ENCODE data around the gene EFNA4. TPM values are rescaled to one million over a fixed set of nuclear protein-coding genes. Genes with fewer than 3 reads are reported as not detected.
A peak's percentile ranks its signal among the peaks of the same experiment; 100 is the strongest.

Gene EFNA4
- total and polyA plus RNA-seq, 9 of the 15 experiments (the other 6 are each of a cell fraction or from before 2014, with no cell fraction given), result 0.68 to 7.4 (median 6.1) TPM

DNA sequence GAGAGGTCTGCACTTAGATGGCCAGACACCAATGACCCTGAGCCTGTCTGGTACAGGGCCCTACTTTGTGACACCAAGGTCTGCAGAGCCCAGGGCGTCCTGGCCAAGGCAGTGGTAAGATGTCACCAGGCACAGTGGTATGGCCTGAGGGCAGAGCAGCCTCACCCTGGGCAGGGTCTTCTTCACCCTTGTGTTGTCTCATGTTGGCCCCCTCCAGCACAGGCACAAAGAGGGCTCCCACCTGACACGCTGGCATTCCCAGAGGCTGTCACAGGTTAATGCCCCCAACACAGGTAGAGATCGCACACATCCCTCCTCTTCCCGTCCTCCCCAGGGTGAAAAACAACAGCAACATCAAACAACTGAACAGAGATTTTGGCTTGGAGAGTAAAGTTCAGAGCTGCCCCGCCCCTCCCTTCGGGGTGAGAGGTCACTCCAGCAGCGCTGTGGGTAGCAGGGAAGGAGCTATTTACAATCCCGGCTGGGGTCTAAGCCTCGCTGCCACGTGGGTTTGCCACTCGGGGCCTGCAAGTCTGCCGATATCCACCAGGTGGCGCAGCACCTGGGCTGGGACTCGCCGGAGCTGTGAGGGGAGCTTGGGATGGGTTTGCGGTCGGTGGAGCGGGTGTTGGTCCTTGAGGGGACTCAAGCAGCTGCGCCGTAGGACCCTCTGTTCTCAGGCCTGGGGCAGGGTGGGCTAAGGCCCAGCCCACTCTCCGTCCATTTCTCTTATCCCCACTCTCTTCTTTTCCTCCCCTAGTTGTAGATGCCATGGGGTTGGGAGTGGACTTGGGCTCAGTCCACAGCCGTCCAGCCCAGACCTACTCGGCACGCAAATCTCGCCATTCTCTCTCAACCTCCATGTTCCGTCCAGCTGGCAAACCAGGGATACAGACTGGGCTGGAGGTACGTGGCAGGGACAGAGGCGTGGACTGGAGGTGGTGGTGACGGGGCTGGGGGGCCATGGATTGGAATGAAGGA, 27.8 kb downstream of the EFNA4 start (continued):
- TF ChIP-seq MTA3 (IDR thresholded peaks at IDR 0.05; ENCODE audit: borderline replicate concordance) (0 out of 2 replicates have a peak, but pooled peaks have one; percentile 41), ZNF436 (CRISPR knock-in tag; IDR thresholded peaks at IDR 0.05) (no peak), L3MBTL2 (IDR thresholded peaks at IDR 0.05) (peak; percentile 89), TCFL5 (CRISPR knock-in tag; conservative IDR thresholded peaks at IDR 0.05) (no peak), RB1 (IDR thresholded peaks at IDR 0.05; ENCODE audit: low read depth) (peak; percentile 34; the same call in 1 of the 2 replicates), ZNF217 (CRISPR knock-in tag; IDR thresholded peaks at IDR 0.05) (no peak), ZNF184 (CRISPR knock-in tag; IDR thresholded peaks at IDR 0.05) (no peak), ZNF586 (CRISPR knock-in tag; conservative IDR thresholded peaks at IDR 0.05) (no peak), EHMT2 (IDR thresholded peaks at IDR 0.05) (no peak), HNRNPK (IDR thresholded peaks at IDR 0.05; ENCODE audit: low read depth, low read length, poor library complexity, severe bottlenecking) (no peak)
- TF ChIP-seq, protein P1, sequence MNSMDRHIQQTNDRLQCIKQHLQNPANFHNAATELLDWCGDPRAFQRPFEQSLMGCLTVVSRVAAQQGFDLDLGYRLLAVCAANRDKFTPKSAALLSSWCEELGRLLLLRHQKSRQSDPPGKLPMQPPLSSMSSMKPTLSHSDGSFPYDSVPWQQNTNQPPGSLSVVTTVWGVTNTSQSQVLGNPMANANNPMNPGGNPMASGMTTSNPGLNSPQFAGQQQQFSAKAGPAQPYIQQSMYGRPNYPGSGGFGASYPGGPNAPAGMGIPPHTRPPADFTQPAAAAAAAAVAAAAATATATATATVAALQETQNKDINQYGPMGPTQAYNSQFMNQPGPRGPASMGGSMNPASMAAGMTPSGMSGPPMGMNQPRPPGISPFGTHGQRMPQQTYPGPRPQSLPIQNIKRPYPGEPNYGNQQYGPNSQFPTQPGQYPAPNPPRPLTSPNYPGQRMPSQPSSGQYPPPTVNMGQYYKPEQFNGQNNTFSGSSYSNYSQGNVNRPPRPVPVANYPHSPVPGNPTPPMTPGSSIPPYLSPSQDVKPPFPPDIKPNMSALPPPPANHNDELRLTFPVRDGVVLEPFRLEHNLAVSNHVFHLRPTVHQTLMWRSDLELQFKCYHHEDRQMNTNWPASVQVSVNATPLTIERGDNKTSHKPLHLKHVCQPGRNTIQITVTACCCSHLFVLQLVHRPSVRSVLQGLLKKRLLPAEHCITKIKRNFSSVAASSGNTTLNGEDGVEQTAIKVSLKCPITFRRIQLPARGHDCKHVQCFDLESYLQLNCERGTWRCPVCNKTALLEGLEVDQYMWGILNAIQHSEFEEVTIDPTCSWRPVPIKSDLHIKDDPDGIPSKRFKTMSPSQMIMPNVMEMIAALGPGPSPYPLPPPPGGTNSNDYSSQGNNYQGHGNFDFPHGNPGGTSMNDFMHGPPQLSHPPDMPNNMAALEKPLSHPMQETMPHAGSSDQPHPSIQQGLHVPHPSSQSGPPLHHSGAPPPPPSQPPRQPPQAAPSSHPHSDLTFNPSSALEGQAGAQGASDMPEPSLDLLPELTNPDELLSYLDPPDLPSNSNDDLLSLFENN (IDR thresholded peaks at IDR 0.05; ENCODE audit: low read depth in 2 of 2, low read length in 2 of 2), result 0 out of 4 replicates have a peak, but pooled peaks of 1 of the 2 experiments have one; percentile 42
- TF ChIP-seq, protein P2, sequence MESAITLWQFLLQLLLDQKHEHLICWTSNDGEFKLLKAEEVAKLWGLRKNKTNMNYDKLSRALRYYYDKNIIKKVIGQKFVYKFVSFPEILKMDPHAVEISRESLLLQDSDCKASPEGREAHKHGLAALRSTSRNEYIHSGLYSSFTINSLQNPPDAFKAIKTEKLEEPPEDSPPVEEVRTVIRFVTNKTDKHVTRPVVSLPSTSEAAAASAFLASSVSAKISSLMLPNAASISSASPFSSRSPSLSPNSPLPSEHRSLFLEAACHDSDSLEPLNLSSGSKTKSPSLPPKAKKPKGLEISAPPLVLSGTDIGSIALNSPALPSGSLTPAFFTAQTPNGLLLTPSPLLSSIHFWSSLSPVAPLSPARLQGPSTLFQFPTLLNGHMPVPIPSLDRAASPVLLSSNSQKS (CRISPR knock-in tag; IDR thresholded peaks at IDR 0.05), result no peak
- TF ChIP-seq, protein P3, sequence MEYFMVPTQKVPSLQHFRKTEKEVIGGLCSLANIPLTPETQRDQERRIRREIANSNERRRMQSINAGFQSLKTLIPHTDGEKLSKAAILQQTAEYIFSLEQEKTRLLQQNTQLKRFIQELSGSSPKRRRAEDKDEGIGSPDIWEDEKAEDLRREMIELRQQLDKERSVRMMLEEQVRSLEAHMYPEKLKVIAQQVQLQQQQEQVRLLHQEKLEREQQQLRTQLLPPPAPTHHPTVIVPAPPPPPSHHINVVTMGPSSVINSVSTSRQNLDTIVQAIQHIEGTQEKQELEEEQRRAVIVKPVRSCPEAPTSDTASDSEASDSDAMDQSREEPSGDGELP (CRISPR knock-in tag; IDR thresholded peaks at IDR 0.05; ENCODE audit: borderline replicate concordance), result peak; percentile 67; the same call in 1 of the 2 replicates
- TF ChIP-seq, protein P4, sequence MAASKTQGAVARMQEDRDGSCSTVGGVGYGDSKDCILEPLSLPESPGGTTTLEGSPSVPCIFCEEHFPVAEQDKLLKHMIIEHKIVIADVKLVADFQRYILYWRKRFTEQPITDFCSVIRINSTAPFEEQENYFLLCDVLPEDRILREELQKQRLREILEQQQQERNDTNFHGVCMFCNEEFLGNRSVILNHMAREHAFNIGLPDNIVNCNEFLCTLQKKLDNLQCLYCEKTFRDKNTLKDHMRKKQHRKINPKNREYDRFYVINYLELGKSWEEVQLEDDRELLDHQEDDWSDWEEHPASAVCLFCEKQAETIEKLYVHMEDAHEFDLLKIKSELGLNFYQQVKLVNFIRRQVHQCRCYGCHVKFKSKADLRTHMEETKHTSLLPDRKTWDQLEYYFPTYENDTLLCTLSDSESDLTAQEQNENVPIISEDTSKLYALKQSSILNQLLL (CRISPR knock-in tag; IDR thresholded peaks at IDR 0.05; ENCODE audit: borderline replicate concordance), result no peak
- TF ChIP-seq, protein P5, sequence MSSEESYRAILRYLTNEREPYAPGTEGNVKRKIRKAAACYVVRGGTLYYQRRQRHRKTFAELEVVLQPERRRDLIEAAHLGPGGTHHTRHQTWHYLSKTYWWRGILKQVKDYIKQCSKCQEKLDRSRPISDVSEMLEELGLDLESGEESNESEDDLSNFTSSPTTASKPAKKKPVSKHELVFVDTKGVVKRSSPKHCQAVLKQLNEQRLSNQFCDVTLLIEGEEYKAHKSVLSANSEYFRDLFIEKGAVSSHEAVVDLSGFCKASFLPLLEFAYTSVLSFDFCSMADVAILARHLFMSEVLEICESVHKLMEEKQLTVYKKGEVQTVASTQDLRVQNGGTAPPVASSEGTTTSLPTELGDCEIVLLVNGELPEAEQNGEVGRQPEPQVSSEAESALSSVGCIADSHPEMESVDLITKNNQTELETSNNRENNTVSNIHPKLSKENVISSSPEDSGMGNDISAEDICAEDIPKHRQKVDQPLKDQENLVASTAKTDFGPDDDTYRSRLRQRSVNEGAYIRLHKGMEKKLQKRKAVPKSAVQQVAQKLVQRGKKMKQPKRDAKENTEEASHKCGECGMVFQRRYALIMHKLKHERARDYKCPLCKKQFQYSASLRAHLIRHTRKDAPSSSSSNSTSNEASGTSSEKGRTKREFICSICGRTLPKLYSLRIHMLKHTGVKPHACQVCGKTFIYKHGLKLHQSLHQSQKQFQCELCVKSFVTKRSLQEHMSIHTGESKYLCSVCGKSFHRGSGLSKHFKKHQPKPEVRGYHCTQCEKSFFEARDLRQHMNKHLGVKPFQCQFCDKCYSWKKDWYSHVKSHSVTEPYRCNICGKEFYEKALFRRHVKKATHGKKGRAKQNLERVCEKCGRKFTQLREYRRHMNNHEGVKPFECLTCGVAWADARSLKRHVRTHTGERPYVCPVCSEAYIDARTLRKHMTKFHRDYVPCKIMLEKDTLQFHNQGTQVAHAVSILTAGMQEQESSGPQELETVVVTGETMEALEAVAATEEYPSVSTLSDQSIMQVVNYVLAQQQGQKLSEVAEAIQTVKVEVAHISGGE (CRISPR knock-in tag; IDR thresholded peaks at IDR 0.05), result no peak

Measured in K562 (cell line).